DOHH2 (cell line): ENCODE results near the gene MZB1.
"Not testable (repeated sequence)": the region's sequence is repeated elsewhere in the genome, so short reads cannot be mapped to it uniquely, and the experiment has no call there.

Experiments used
- H3F3A ChIP-seq: fragments of 200-600 bp; sonication (generic), shearing (Covaris generic); 2 replicates; pipeline ENCODE4 v1.6.0; 2016; ENCODE audit warnings: antibody characterized with exemption, mild to moderate bottlenecking; ENCODE audit not compliant: control insufficient read depth, insufficient read depth
- H3K27ac ChIP-seq: fragments of 200-600 bp; sonication (generic); 2 replicates; pipeline ENCODE4 v1.5.1; 2014; ENCODE audit warnings: low read depth, mild to moderate bottlenecking, low read length, moderate library complexity
- H3K27me3 ChIP-seq: fragments of 200-600 bp; sonication (generic); 2 replicates; pipeline ENCODE4 v1.6.1; 2014; ENCODE audit warnings: mild to moderate bottlenecking, low read length, mixed read lengths; ENCODE audit not compliant: control insufficient read depth
- H3K36me3 ChIP-seq: fragments of 200-600 bp; sonication (generic); 2 replicates; pipeline ENCODE4 v1.6.1; 2014; ENCODE audit warnings: mild to moderate bottlenecking, low read length, moderate library complexity, mixed read lengths; ENCODE audit not compliant: control insufficient read depth
- H3K4me1 ChIP-seq: fragments of 200-600 bp; sonication (generic); 2 replicates; pipeline ENCODE4 v1.6.1; 2014; ENCODE audit warnings: mild to moderate bottlenecking, low read length, mixed read lengths; ENCODE audit not compliant: control insufficient read depth
- H3K4me2 ChIP-seq: fragments of 200-600 bp; sonication (generic); 2 replicates; pipeline ENCODE4 v1.6.0; 2014; ENCODE audit warnings: mild to moderate bottlenecking, low read length, moderate library complexity
- H3K4me3 ChIP-seq: fragments of 200-600 bp; sonication (generic); 2 replicates; pipeline ENCODE4 v1.5.1; 2014; ENCODE audit warnings: mild to moderate bottlenecking, low read length, mixed read lengths
- H3K79me2 ChIP-seq: fragments of 200-600 bp; sonication (generic); 2 replicates; pipeline ENCODE4 v1.6.1; 2014; ENCODE audit warnings: mild to moderate bottlenecking, low read length, mixed read lengths; ENCODE audit not compliant: control insufficient read depth
- H3K9me2 ChIP-seq: fragments of 200-600 bp; sonication (generic); replicated peaks from 2 replicates; pipeline ENCODE4 v1.6.1; 2014; ENCODE audit warnings: mild to moderate bottlenecking, low read length, mixed read lengths; ENCODE audit not compliant: control insufficient read depth
- H3K9me3 ChIP-seq: fragments of 200-600 bp; sonication (generic); 2 replicates; pipeline ENCODE4 v1.6.1; 2014; ENCODE audit warnings: antibody characterized with exemption, low read length, mixed read lengths; ENCODE audit not compliant: control insufficient read depth, insufficient read depth
- H4K20me1 ChIP-seq: fragments of 200-600 bp; sonication (generic); 2 replicates; pipeline ENCODE4 v1.6.0; 2014; ENCODE audit warnings: low read depth, mild to moderate bottlenecking, antibody characterized with exemption, low read length, moderate library complexity; ENCODE audit not compliant: control insufficient read depth, insufficient read depth
- CTCF ChIP-seq: fragments of 200-600 bp; sonication (generic); IDR thresholded peaks from one replicate; pipeline ENCODE4 v1.5.1; 2014; ENCODE audit warnings: antibody characterized with exemption, mild to moderate bottlenecking, low read depth, low read length; ENCODE audit not compliant: poor library complexity, severe bottlenecking
- EZH2phosphoT487 ChIP-seq: fragments of 200-600 bp; sonication (generic); IDR thresholded peaks from 2 replicates; pipeline ENCODE4 v1.6.1; 2017; ENCODE audit warnings: borderline replicate concordance, mild to moderate bottlenecking, antibody characterized with exemption, low read length, moderate library complexity, mixed read lengths

MZB1 gene

DNA sequence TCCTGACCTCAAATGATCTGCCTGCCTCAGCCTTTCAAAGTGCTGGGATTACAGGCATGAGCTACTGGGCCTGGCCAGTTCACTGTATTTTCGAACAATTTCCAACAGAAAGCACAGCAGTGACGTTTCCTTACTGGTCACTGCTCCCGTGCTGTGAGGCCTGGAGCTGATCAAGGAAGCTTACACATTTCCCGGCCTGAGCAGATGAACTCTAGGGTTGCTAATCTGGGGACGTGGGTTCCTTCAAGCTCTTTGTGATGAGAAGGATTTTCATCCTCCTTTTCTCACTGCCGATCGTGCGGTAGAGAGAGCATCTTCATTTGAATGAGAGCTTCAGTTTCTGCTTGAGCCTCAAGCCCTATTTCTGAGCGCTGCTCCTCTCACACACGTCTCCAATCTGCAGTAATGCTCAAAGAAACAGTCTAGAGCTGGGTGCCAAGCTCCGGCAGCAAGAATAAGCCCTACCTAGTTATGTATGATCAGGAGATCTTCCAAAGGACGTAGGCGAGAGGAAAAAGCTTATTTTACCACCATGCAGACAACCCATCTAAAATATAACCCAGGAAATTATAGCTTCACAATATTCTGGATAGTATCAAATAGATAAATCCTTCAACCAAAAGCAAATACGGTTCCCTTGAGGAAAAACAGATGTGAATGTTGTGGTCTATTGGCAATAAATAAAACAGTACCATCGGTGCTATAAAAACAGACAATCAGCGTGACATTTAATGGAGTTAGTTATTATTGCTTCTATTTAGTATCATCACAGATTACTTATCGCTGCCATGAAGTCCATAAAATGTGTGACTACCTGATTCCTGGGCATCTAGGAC lies 21.5 kb upstream of the MZB1 start:
- Histone ChIP-seq H3K27ac (no peak overlapping the region), H3K4me2 (no peak overlapping the region)

DNA sequence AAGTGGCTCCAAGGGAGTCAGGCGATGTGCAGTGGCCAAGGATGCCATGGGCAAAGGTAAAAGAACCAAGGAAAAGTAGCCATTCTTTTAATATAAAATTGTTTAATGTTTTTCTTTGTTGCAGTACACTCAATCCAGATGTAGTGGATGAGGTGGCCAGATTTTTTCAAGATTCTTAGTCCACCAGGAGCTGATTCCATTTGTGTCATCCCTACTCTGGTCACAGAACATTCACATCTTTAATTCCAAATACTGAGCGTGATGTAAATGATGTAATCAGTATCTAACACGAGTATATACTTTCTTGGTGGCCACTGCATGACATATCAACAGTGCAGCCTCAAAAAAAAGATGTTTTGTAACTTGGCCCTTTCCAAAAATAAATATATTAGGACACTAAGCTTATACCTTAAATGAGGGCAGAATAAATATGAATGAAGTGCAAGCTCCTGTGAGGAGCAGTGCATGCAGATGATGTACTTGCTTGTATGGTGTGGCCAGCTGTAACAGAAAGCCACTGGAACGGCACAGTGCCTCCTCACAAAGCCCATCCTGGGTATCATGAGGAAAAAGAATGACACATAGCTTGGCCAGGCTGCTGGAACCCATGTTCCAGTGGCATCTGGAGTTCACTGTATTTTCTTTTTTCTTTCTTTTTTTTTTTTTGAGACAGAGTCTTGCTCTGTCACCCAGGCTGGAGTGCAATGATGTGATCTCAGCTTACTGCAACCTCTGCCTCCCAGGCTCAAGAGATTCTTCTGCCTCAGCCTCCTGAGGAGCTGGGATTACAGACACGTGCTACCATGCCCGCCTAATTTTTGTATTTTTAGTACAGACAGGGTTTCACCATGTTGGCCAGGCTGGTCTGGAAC lies 20.6 kb upstream of the MZB1 start:
- Histone ChIP-seq H3F3A (no peaks in the 10 kb centered on the region), H3K79me2 (no peaks in the 10 kb centered on the region), H3K27ac (no peak overlapping the region), H3K36me3 (no peaks in the 10 kb centered on the region), H4K20me1 (no peaks in the 10 kb centered on the region), H3K9me2 (no peaks in the 10 kb centered on the region), H3K4me2 (no peak overlapping the region), H3K4me1 (peaks cover 21% of the 10 kb centered on the region), H3K27me3 (no peaks in the 10 kb centered on the region), H3K9me3 (no peaks in the 10 kb centered on the region), H3K4me3 (no peak overlapping the region)
- TF ChIP-seq EZH2phosphoT487 (no peak), CTCF (no peak)

More for the DNA sequence above, 21.5 kb upstream of the MZB1 start:
- no peaks in the 10 kb centered on the region for H3K9me3 ChIP-seq
- H3K9me2 ChIP-seq: no peaks in the 10 kb centered on the region
- no peaks in the 10 kb centered on the region for H3F3A ChIP-seq
- TF ChIP-seq CTCF: no peak
- no peak for TF ChIP-seq EZH2phosphoT487
- H4K20me1 ChIP-seq: no peaks in the 10 kb centered on the region
- H3K4me1 ChIP-seq: peaks cover 21% of the 10 kb centered on the region
- H3K79me2 ChIP-seq: no peaks in the 10 kb centered on the region
- H3K4me3 ChIP-seq: no peak overlapping the region
- no peaks in the 10 kb centered on the region for H3K27me3 ChIP-seq
- H3K36me3 ChIP-seq: no peaks in the 10 kb centered on the region

DNA sequence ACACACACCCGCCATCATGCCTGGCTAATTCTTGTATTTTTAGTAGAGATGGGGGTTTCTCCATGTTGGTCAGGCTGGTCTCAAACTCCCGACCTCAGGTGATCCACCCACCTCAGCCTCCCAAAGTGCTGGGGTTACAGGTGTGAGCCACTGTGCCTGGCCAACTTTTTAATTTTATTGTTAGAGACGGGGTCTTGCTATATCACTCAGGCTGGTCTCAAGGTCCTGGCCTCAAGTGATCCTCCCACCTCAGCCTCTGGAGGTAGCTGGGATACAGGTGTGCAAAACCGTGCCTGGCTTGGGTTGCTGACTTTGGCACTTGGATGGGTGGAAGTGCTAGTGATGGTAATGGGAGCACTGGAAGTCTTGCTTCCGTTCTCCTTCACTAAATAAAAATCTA lies 19.4 kb upstream of the MZB1 start:
- H3K9me3 ChIP-seq, H3K27me3 ChIP-seq, H4K20me1 ChIP-seq, H3F3A ChIP-seq, H3K27ac ChIP-seq, H3K36me3 ChIP-seq, H3K79me2 ChIP-seq, H3K9me2 ChIP-seq, H3K4me3 ChIP-seq, H3K4me2 ChIP-seq: not testable (repeated sequence)
- peaks cover 30% of the 10 kb centered on the region for H3K4me1 ChIP-seq

DNA sequence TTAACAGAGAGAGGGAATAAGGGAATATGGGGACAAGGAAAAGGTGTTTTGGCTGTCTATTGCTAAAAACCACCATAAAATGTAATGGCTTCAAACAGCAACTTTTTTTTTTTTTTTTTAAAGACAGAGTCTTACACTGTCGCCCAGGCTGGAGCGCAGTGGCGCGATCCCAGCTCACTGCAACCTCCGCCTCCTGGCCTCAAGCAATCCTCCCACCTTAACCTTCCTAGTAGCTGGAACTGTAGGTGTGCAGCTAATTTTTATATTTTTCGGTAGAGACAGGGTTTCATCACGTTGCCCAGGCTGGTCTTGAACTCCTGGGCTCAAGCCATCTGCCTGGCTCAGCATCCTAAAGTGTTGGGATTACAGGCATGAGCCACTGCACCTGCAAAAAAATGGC lies 18.5 kb upstream of the MZB1 start:
- Histone ChIP-seq H4K20me1 (no peaks in the 10 kb centered on the region), H3K4me3 (no peak overlapping the region), H3K36me3 (no peaks in the 10 kb centered on the region), H3K9me2 (no peaks in the 10 kb centered on the region), H3K27me3 (no peaks in the 10 kb centered on the region), H3K9me3 (no peaks in the 10 kb centered on the region), H3F3A (peaks cover 3% of the 10 kb centered on the region), H3K79me2 (no peaks in the 10 kb centered on the region), H3K4me1 (peaks cover 34% of the 10 kb centered on the region), H3K4me2 (peak overlapping the region; percentile 53; the same call in 1 of the 2 replicates), H3K27ac (no peak overlapping the region)
- TF ChIP-seq EZH2phosphoT487: no peak
- TF ChIP-seq CTCF: no peak
